NCI-H2227 treated with DMSO at 0.1 percent for 48 hours (cell line): ENCODE results near the gene SARM1.
A peak's percentile ranks its signal among the peaks of the same experiment; 100 is the strongest.

Experiments used
- DNase-seq: peaks from one replicate; lab custom pipeline; 2025; lab: John Stamatoyannopoulos, UW

The SARM1 gene

GRCh38 chr17:28395968-28396367, 24.5 kb downstream of the SARM1 start:
- DNase-seq, result no peak

GRCh38 chr17:28396635-28397239, 25.2 kb downstream of the SARM1 start:
- no peak for DNase-seq

GRCh38 chr17:28397275-28397674, 25.8 kb downstream of the SARM1 start:
- DNase-seq, result no peak

GRCh38 chr17:28397687-28398279, 26.3 kb downstream of the SARM1 start:
- DNase-seq, result no peak

- no peak for DNase-seq
Measured at GRCh38 chr17:28398280-28398981, 26.9 kb downstream of the SARM1 start.

- DNase-seq, result no peak
Measured at GRCh38 chr17:28399808-28400207, 28.3 kb downstream of the SARM1 start.

- DNase-seq, result no peak
Measured at GRCh38 chr17:28402224-28402630, 30.7 kb downstream of the SARM1 start.

GRCh38 chr17:28402844-28403243, 31.4 kb downstream of the SARM1 start:
- no peak for DNase-seq

- DNase-seq, result no peak
Measured at GRCh38 chr17:28404007-28404406, 32.5 kb downstream of the SARM1 start.

- DNase-seq, result no peak
Measured at GRCh38 chr17:28404461-28404811, 32.9 kb downstream of the SARM1 start.

GRCh38 chr17:28404812-28405570, 33.5 kb downstream of the SARM1 start:
- no peak for DNase-seq

- peak; percentile 51 for DNase-seq
Measured at GRCh38 chr17:28405632-28406472, 34.4 kb downstream of the SARM1 start, which contains the start of gene SLC46A1. SLC46A1 (minus strand) TSS chr17:28406212; CDS start chr17:28406114, 98 bp downstream.

GRCh38 chr17:28406473-28406814, 35.0 kb downstream of the SARM1 start:
- DNase-seq, result no peak

- DNase-seq, result no peak
Measured at GRCh38 chr17:28407130-28407973, 35.9 kb downstream of the SARM1 start.

- no peak for DNase-seq
Measured at GRCh38 chr17:28407974-28408306, 36.4 kb downstream of the SARM1 start.

GRCh38 chr17:28412099-28412498, 40.6 kb downstream of the SARM1 start:
- DNase-seq, result no peak

- no peak for DNase-seq
Measured at GRCh38 chr17:28413804-28414203, 42.3 kb downstream of the SARM1 start.

- no peak for DNase-seq
Measured at GRCh38 chr17:28415886-28416285, 44.4 kb downstream of the SARM1 start.

GRCh38 chr17:28416703-28417311, 45.3 kb downstream of the SARM1 start:
- no peak for DNase-seq

GRCh38 chr17:28421787-28422305, 50.4 kb downstream of the SARM1 start:
- DNase-seq, result no peak
